D341Med (cell line): ENCODE measurements around the gene LRIG1.
"Not testable (repeated sequence)": the region's sequence is repeated elsewhere in the genome, so short reads cannot be mapped to it uniquely, and the experiment has no call there.

Source experiments
- DNase-seq: peaks from one replicate; pipeline ENCODE4 v3.0.0; 2012; ENCODE audit warnings: low spot score

LRIG1 gene

DNA sequence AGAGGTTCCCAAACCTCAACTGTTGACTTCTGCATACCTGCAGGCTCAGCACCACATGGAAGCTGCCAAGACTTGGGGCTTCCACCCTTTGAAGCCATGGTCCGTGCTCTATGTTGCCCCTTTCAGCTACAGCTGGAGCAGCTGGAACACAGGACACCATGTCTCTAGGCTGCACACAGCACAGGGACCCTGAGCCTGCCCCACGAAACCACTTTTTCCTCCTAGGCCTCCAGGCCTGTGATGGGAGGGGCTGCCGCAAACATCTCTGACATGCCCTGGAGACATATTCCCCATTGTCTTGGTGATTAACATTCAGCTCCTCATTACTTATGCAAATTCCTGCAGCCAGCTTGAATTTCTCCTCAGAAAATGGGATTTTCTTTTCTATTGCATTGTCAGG lies 78.9 kb downstream of the LRIG1 start:
- DNase-seq = not testable (repeated sequence)

DNA sequence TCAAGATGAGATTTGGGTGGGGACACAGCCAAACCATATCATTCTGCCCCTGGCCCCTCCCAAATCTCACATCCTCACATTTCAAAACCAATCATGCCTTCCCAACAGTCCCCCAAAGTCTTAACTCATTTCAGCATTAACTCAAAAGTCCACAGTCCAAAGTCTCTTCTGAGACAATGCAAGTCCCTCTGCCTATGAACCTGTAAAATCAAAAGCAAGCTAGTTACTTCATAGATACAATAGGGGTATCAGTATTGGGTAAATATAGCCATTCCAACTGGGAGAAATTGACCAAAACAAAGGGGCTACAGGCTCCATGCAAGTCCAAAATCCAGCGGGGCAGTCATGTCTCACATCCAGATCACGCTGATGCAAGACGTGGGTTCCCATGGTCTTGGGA lies 79.7 kb downstream of the LRIG1 start:
- not testable (repeated sequence) for DNase-seq

DNA sequence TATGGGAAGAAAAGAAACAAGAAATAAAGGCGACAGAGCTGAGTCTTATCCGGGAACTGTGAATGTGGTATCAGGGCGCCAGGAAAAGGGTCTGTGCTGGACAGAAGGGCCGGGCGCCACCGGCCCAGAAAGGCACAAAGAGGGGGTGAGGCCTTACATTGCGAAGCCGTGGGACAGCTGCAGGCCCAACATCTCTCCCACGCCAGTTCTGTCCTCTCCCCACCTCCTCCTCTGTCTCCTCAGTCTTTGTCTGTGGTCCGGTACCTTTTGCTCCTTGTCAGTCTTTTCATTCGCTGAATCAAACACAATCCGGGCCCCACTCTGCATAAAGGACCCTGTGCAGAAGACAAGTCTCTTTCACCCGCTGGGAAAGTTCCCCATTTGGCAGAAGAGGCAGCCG lies 81.8 kb downstream of the LRIG1 start:
- no peak for DNase-seq

DNA sequence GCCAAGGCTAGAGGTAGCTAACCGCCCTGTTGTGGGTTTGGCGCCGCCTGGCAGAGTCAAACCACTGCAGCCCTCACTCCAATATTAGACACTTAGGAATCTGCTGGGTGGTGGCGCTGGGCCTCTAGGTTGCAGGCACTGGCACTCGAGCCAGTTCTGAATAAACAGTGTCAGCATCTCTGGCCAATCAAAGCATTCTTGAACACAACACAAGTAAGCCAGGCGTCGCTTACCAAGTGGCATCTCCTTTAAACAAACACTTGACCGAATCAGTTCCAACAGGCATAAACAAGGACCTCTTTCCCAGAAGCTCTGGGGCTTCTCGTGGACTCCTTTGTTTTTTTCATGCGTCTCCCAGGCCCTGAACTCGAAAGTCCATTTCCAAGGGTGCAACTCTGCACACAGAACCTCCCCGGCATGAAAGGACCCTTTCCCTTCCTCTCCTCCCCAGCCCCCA lies 82.3 kb downstream of the LRIG1 start:
- DNase-seq = no peak

DNA sequence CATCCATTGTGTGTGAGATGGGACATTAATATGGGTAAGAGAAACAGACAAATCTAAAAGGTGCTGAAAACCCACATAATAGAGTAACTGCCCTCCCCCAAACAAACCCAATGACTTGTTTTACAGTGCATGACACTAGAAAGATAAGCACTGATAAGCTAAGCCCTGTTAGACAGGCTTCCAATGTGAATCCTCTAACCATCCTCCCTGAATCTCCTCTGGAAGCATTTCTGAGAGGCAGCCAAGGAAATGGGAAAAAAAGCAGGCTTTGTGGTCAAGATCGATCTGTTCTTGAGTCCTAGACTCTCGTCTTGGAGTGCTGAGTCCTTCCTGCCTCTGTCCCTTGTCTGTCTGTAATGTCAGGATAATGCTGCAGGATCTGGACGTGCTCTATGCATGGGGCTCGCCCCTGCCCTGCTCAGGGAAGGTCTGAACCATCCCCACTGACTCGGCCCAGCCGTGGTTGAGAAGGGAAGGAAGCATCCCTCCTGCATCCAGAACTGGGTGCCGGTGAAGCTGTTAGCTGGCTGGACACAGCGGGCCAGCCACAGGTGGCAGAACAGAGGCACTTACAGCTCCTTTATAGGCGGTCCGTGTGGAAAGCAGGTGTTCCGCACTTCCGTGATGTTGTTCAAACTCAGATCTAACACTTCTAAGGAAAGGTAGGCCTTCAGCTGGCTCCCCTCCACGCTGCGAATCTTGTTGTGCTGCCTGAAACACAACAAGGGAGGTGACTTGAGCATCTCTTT lies 84.1 kb downstream of the LRIG1 start:
- no peak for DNase-seq

- no peak for DNase-seq
Measured at GRCh38 chr3:66415867-66416428, 84.9 kb downstream of the LRIG1 start.

DNA sequence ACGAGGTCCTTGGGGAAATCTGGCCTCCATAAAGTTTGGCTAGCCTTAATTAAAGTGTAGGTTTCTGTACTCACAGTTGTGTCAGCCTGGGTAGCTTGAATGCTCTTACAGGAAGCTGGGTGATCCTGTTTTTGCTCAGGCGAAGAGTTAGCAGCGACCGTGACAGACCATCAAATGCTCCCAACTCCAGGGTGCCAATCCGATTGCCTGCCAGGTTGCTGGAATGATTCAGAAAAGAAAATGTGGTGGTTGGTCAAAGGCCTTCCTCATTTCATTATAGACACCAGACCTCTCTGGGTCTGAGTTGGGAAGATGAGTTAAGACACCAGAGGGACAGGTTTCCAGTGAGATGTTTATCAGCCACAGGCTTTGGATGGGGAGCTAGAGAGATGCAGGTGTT lies 86.0 kb downstream of the LRIG1 start:
- no peak for DNase-seq

- DNase-seq = no peak
Measured at GRCh38 chr3:66413151-66413751, 87.6 kb downstream of the LRIG1 start.

DNA sequence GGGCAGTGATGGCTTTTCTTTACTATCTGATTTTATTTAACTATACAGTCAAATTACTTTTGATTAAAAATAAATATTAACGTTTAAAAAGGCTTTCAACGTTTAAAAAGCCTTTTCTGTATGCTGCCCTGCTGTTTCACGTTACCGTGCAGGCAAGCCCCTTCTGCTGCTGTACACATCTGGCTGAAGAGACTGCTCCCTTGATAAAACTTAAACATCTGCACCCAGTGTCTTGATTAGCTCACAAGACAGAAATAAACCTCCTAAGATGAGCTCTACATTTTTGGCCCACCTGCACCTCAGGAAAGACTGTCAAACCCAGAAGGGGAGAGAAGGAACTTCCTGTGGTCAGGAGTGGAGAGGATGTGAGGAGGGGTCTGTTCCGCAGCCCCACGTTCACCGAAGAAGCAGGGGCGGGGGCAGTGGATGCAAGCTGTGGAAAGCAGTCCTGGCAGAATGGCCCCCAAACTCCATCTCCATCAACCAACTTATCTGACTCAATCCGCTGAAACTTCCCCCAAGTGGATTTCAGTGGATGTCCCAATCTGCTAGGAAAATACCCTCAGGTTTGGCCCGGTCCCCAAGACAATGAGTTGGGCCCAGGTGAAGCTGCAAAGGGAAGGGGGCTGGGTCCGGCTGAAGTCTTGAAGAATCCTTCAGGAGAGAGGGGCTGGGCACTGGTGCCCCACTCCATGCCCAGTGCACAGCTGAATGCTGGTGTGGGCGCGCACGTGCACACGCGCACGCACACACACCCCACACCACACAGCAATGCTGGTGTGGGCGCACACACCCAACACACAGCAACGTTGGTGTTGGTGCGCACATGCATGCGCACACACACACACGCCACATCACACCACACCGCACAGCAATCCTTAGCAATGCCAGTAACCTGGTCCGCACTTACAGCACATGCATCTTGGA lies 88.6 kb downstream of the LRIG1 start:
- no peak for DNase-seq

- DNase-seq = no peak
Measured at GRCh38 chr3:66411474-66411873, 89.3 kb downstream of the LRIG1 start.

DNA sequence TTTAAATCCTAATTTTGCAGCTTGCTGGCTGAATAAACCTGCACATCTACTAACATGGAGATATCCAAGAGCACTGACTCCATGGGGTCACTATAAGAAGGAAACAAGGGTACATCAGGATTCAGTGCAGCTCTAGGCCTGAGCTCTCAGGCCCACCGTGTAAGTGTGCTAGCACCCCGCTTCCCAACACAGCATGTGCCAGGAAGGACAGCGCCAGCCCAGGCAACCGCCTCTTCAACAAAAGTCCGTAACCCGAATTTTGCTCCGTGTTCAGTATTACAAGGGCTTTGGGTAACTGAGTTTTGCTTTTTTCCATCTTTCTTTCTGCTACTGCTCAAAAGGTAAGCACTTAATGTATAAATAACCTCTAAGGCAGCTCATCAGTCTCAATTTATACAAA lies 89.8 kb downstream of the LRIG1 start:
- no peak for DNase-seq

GRCh38 chr3:66409771-66410754 lies 90.8 kb downstream of the LRIG1 start:
- no peak for DNase-seq

DNA sequence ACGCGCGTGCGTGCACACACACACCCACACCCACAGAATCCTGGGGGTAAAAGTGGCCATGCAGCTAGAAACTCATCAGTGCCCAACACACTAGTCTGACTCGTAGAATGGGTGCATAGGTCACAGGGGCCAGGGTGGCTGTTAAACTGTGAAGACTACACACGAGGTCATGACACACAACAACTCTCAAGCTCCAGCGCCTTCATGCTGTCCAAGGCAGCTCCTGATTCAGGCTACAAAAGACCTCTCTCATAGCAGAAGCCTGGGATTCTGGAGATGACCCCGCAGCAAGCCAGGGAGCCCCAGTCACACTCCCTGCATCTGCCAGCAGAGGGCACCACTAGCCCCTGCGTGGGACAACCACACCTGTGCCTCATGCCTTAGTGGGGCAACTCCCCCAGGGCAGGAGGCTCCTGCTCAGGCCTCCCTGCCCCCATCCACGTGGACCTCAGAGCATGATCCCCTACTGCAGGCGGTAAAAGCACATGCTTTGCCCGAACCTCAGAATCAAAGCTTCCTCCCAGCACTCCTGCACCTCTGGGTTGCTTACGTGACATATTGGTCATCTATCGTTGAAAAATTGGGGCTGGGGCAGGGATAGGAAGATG lies 93.1 kb downstream of the LRIG1 start:
- DNase-seq = peak; percentile 91

DNA sequence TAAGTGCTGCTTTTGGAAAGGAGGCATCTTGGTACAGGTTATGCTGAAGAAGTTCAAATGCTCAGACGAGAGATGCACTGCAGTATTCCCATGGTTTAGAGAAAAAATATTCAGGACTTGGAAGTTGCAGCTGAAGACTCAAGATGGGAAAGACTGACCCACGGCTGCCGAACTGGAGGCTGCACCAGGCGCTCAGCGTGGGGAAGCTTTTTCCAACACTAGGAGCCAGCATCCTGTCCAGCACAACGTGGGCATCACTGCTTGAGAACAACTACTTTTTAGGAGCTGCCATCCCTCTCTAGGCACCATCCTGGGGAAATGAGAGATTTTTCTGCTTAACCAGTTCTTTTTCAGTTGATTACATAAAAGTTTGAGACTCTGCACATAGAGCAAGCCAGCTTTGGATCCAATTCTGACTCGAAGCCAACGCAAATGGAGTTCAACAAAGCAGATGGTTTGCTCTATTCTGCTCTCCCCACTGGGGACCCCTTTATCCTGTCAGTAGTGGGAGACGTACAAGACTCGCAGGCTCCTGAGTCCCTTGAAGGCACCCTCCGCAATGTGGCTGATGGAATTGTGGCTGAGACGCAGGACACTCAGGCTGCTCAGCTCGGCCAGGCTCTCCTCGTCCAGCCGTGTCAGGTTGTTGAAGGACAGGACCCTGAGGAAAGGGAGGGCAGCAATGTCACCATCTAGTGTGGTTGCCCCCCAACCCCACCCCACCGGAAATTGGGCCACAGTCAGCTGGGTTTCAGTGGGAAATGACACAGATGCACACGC lies 93.8 kb downstream of the LRIG1 start:
- DNase-seq = no peak

- no peak for DNase-seq
Measured at GRCh38 chr3:66406163-66406562, 94.7 kb downstream of the LRIG1 start.

GRCh38 chr3:66405701-66406091 lies 95.1 kb downstream of the LRIG1 start:
- DNase-seq = no peak

GRCh38 chr3:66404903-66405700 lies 95.7 kb downstream of the LRIG1 start:
- DNase-seq = no peak

DNA sequence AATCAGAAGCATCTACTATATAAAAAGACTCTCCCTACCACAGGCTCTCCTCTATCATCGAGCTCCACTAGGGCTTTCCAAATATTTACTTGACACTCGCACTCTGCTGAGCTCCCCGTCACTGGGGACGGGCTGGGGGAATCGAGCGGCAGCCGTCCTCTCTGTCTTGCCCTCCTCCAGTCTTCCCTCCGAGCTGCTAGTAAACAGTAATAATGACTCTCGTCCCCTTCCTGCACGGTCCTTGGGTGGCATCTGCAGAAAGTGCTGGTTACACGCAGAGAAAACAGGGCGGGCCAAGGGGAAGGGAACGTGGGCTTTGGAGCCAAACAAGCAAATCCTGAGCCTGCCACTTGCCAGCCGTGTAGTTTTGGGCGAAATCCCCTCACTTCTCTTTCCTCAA lies 96.6 kb downstream of the LRIG1 start:
- no peak for DNase-seq

GRCh38 chr3:66403323-66403990 lies 97.4 kb downstream of the LRIG1 start:
- DNase-seq = no peak
